ENCODE results near the gene LRRC18. TPM values are rescaled to one million over a fixed set of nuclear protein-coding genes. Genes with fewer than 3 reads are reported as not detected.

Gene LRRC18
- total and polyA plus RNA-seq, 2 donors (not counting 3 experiments of a cell fraction or from before 2014, with no cell fraction given), result not detected

GRCh38 chr10:48964038-48964437 lies 24.4 kb upstream of the LRRC18 start:
- H3K9ac ChIP-seq (replicated peaks; ENCODE audit: extremely low read depth, insufficient read depth, low read length), result no peak overlapping the region
- DNase-seq (ENCODE audit: low read depth, low spot score), result no peak
- ChIA-PET CTCF (no interaction called here), POLR2A (no interaction called here)
- no peaks in the 10 kb centered on the region for H3K9me3 ChIP-seq (replicated peaks; ENCODE audit: control insufficient read depth, insufficient read depth, low read length)
- dilution Hi-C loops (cut with MboI; ENCODE audit: extremely low pct_ligation_motif_present, low sequenced_read_pairs), result no loop called here
- no peak overlapping the region for H3K27ac ChIP-seq (ENCODE audit: insufficient read depth, low read depth, low read length)
- H4K20me1 ChIP-seq (replicated peaks; ENCODE audit: control insufficient read depth, extremely low read depth, insufficient read depth, low read length), result no peaks in the 10 kb centered on the region
- no peaks in the 10 kb centered on the region for H3K4me1 ChIP-seq (ENCODE audit: control insufficient read depth, extremely low read depth, insufficient read depth, low read length)
- H2AFZ ChIP-seq (ENCODE audit: low read depth, low read length), result no peak overlapping the region
- TF ChIP-seq MAX (IDR thresholded peaks at IDR 0.05; ENCODE audit: insufficient read depth, insufficient read length) (no peak), POLR2A (IDR thresholded peaks at IDR 0.05; ENCODE audit: low read depth, low read length) (no peak), JUN (IDR thresholded peaks at IDR 0.05; ENCODE audit: borderline replicate concordance, insufficient read depth, insufficient read length, low read depth) (no peak), GATA2 (IDR thresholded peaks at IDR 0.05; ENCODE audit: insufficient read depth, insufficient read length, low read depth, low read length) (no peak), POLR2AphosphoS5 (IDR thresholded peaks at IDR 0.05; ENCODE audit: insufficient read depth, low read depth, low read length) (no peak), CTCF (IDR thresholded peaks at IDR 0.05; ENCODE audit: extremely low read depth in 1 of 2, insufficient read depth in 1 of 2, low read depth in 1 of 2, low read length in 2 of 2) (no peak)
- no peaks in the 10 kb centered on the region for H3K36me3 ChIP-seq (ENCODE audit: control insufficient read depth in 2 of 2, extremely low read depth in 1 of 2, insufficient read depth in 2 of 2, low read length in 2 of 2)
- intact Hi-C loops (cut with micrococcal nuclease), result no loop called here
- H3K4me3 ChIP-seq (replicated peaks in 1 of 3; ENCODE audit: insufficient read depth in 1 of 3, low read depth in 1 of 3, low read length in 3 of 3), result no peak overlapping the region
- no peak for FAIRE-seq
- H3K4me2 ChIP-seq (ENCODE audit: insufficient read depth, low read length), result no peak overlapping the region
- no peaks in the 10 kb centered on the region for H3K9me1 ChIP-seq (replicated peaks; ENCODE audit: control insufficient read depth, extremely low read depth, insufficient read depth, low read length)
- no peaks in the 10 kb centered on the region for H3K79me2 ChIP-seq (ENCODE audit: control insufficient read depth, insufficient read depth, low read length)
- no peaks in the 10 kb centered on the region for H3K27me3 ChIP-seq (ENCODE audit: control insufficient read depth in 2 of 2, insufficient read depth in 2 of 2, low read length in 2 of 2)
- no TSS peak for BruUV-seq (replicated peaks)
